K562 (cell line): Measurements from ENCODE around the gene POGZ. TPM values are rescaled to one million over a fixed set of nuclear protein-coding genes. Genes with fewer than 3 reads are reported as not detected.
A peak's percentile ranks its signal among the peaks of the same experiment; 100 is the strongest.

Experiments
- CTBP1 ChIP-seq: fragments of 450-650 bp; IDR thresholded peaks from 2 replicates; pipeline ENCODE4 v1.6.1; 2016; ENCODE audit warnings: borderline replicate concordance
- MEIS2 ChIP-seq: fragments of 450-650 bp; IDR thresholded peaks from 2 replicates; pipeline ENCODE4 v1.6.1; 2014; ENCODE audit warnings: mild to moderate bottlenecking; ENCODE audit not compliant: partially characterized antibody
- NFE2 ChIP-seq: IDR thresholded peaks from 2 replicates; pipeline ENCODE4 v1.6.1; 2014; ENCODE audit warnings: antibody characterized with exemption, low read depth
- polyA plus RNA-seq, 8 experiments: library from polyadenylated mRNA; depleted of rRNA in 4 of 8; stranded (reverse) in 5 of 8; unstranded in 3 of 8; fragments of >200 nt; fragmentation: Nextera tagmentation in 2 of 8; fragmentation: Illumina TruSeq in 1 of 8; extraction: Ambion mirVana in 2 of 8; extraction: Trizol in 1 of 8; gene quantifications; 2 replicates each; pipeline versions ENCODE4 v1.2.1 to v1.2.3, GENCODE V29; 2011 to 2014; ENCODE audit warnings: inconsistent platforms in 1 of 8, missing spikeins in 1 of 8
- total RNA-seq, 7 experiments: library from RNA; depleted of rRNA in 6 of 7; stranded (reverse); fragments of >200 nt in 6 of 7; fragmentation: Illumina TruSeq in 2 of 7; extraction: Trizol in 2 of 7; gene quantifications; 2 replicates each; pipeline versions ENCODE4 v1.2.1 to v1.2.3, GENCODE V29; 2011 to 2021; ENCODE audit warnings: low replicate concordance in 1 of 7
- TF ChIP-seq, protein P1 (sequence below), 2 experiments: fragments of 450-650 bp; formaldehyde crosslinking in 1 of 2; IDR thresholded peaks; 2 replicates each; pipeline versions ENCODE4 v1.4.0 to v1.6.1; 2014 to 2020; ENCODE audit warnings: mild to moderate bottlenecking in 2 of 2, borderline replicate concordance in 1 of 2, low read depth in 1 of 2
- TF ChIP-seq, protein P2 (sequence below): fragments of 450-650 bp; conservative IDR thresholded peaks from 2 replicates; pipeline ENCODE4 v1.6.1; 2016; ENCODE audit warnings: missing genetic modification characterization, low read depth, mild to moderate bottlenecking, missing compliant biosample characterization, moderate library complexity

POGZ gene
- total and polyA plus RNA-seq, 9 of the 15 experiments (the other 6 are each of a cell fraction or from before 2014, with no cell fraction given) = 9.4 to 40.6 (median 21.6) TPM

DNA sequence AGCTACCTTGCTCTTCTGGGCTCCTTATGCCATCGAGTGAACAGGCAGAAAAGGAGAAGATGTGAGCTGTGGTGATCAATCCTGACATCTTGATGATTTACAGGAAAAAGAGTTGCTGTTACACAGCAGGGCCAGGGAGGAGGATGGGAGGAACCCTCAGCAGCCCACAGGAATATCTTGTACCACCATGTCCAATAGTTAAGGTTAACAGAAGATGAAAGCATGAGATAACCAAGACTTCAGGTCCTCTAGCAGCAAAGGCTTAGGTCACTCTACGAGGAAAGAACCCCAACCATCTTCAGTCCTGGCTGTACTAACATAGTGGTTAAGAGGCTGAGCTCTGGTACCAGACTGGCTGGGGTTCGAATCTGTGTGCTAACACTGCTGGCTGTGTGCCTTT, 74.7 kb downstream of the POGZ start (continued):
- TF ChIP-seq, protein P1, sequence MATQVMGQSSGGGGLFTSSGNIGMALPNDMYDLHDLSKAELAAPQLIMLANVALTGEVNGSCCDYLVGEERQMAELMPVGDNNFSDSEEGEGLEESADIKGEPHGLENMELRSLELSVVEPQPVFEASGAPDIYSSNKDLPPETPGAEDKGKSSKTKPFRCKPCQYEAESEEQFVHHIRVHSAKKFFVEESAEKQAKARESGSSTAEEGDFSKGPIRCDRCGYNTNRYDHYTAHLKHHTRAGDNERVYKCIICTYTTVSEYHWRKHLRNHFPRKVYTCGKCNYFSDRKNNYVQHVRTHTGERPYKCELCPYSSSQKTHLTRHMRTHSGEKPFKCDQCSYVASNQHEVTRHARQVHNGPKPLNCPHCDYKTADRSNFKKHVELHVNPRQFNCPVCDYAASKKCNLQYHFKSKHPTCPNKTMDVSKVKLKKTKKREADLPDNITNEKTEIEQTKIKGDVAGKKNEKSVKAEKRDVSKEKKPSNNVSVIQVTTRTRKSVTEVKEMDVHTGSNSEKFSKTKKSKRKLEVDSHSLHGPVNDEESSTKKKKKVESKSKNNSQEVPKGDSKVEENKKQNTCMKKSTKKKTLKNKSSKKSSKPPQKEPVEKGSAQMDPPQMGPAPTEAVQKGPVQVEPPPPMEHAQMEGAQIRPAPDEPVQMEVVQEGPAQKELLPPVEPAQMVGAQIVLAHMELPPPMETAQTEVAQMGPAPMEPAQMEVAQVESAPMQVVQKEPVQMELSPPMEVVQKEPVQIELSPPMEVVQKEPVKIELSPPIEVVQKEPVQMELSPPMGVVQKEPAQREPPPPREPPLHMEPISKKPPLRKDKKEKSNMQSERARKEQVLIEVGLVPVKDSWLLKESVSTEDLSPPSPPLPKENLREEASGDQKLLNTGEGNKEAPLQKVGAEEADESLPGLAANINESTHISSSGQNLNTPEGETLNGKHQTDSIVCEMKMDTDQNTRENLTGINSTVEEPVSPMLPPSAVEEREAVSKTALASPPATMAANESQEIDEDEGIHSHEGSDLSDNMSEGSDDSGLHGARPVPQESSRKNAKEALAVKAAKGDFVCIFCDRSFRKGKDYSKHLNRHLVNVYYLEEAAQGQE (IDR thresholded peaks at IDR 0.05; ENCODE audit: borderline replicate concordance) = no peak; the same call in 1 of the 2 replicates
- TF ChIP-seq, protein P1 (CRISPR knock-in tag; IDR thresholded peaks at IDR 0.05; ENCODE audit: low read depth) = no peak
- TF ChIP-seq CTBP1 = peak; percentile 95
- TF ChIP-seq, protein P2, sequence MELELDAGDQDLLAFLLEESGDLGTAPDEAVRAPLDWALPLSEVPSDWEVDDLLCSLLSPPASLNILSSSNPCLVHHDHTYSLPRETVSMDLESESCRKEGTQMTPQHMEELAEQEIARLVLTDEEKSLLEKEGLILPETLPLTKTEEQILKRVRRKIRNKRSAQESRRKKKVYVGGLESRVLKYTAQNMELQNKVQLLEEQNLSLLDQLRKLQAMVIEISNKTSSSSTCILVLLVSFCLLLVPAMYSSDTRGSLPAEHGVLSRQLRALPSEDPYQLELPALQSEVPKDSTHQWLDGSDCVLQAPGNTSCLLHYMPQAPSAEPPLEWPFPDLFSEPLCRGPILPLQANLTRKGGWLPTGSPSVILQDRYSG (tag) = no peak
- peak; percentile 98 for TF ChIP-seq MEIS2
- TF ChIP-seq NFE2 = peak; percentile 18; the same call in 1 of the 2 replicates
